ENCODE data around the gene EIF3B. TPM values are rescaled to one million over a fixed set of nuclear protein-coding genes. Genes with fewer than 3 reads are reported as not detected.

EIF3B gene
- total RNA-seq, 2 experiments from 2014 or later, result 166 to 167 TPM

- peaks cover 48% of the 10 kb centered on the region for H3K4me1 ChIP-seq (ENCODE audit: insufficient read depth, low read length)
- intact Hi-C loops (cut with DNase I, micrococcal nuclease), result loop anchor here in 1 of 2 experiments (5.0 kb wide), 1 partner anchor 417 kb away; no protein-coding TSS in a partner anchor
- CTCF ChIA-PET, result interaction anchor here (0.6 kb wide), 1 partner anchor 41 kb away, joined by 3 read pairs; no protein-coding TSS in a partner anchor
Measured at GRCh38 chr7:2359610-2360009, 5.0 kb downstream of the EIF3B start.

GRCh38 chr7:2360796-2361195 lies 6.2 kb downstream of the EIF3B start:
- Mint-ChIP-seq H3K36me3 (ENCODE audit: low read depth) (peaks cover 79% of the 10 kb centered on the region), H3K27ac (no peak overlapping the region), H3K9me3 (no peaks in the 10 kb centered on the region), H3K27me3 (no peaks in the 10 kb centered on the region), H3K4me1 (ENCODE audit: low read depth) (peaks cover 39% of the 10 kb centered on the region), H3K4me3 (no peak overlapping the region)
- intact Hi-C loops (cut with DNase I, micrococcal nuclease), result no loop called here
- Histone ChIP-seq H3K36me3 (ENCODE audit: insufficient read depth, low read length) (peaks cover 72% of the 10 kb centered on the region), H3K27ac (ENCODE audit: low read depth in 1 of 2, low read length in 2 of 2) (no peak overlapping the region), H3K4me1 (ENCODE audit: insufficient read depth, low read length) (peaks cover 42% of the 10 kb centered on the region), H3K27me3 (ENCODE audit: control insufficient read depth in 1 of 2, insufficient read depth in 2 of 2, low read length in 2 of 2) (no peaks in the 10 kb centered on the region), H3K4me3 (ENCODE audit: low read length) (no peak overlapping the region), H3K9me3 (ENCODE audit: control insufficient read depth in 1 of 2, insufficient read depth in 1 of 2, low read length in 2 of 2) (no peaks in the 10 kb centered on the region)
- ChIA-PET CTCF (no interaction called here), POLR2A (interaction anchor here (0.6 kb wide), 1 partner anchor 15 kb away, joined by 3 read pairs; no protein-coding TSS in a partner anchor)
- no peak for TF ChIP-seq CTCF (IDR thresholded peaks at IDR 0.05)
- ATAC-seq (ENCODE audit: poor library complexity) (no peak), DNase-seq (no peak)

More at GRCh38 chr7:2359610-2360009, 5.0 kb downstream of the EIF3B start:
- peaks cover 69% of the 10 kb centered on the region for H3K36me3 Mint-ChIP-seq (ENCODE audit: low read depth)
- POLR2A ChIA-PET, result no interaction called here
- ATAC-seq (ENCODE audit: poor library complexity) (no peak), DNase-seq (no peak)
- peaks cover 60% of the 10 kb centered on the region for H3K36me3 ChIP-seq (ENCODE audit: insufficient read depth, low read length)
- no peak overlapping the region for H3K4me3 ChIP-seq (ENCODE audit: low read length)
- H3K9me3 Mint-ChIP-seq, result no peaks in the 10 kb centered on the region
- no peak overlapping the region for H3K27ac Mint-ChIP-seq
- no peak for TF ChIP-seq CTCF (IDR thresholded peaks at IDR 0.05)
- peak overlapping the region; percentile 49 for H3K4me3 Mint-ChIP-seq
- H3K27me3 Mint-ChIP-seq, result no peaks in the 10 kb centered on the region
- no peaks in the 10 kb centered on the region for H3K27me3 ChIP-seq (ENCODE audit: control insufficient read depth in 1 of 2, insufficient read depth in 2 of 2, low read length in 2 of 2)
- H3K9me3 ChIP-seq (ENCODE audit: control insufficient read depth in 1 of 2, insufficient read depth in 1 of 2, low read length in 2 of 2), result no peaks in the 10 kb centered on the region
- peaks cover 42% of the 10 kb centered on the region for H3K4me1 Mint-ChIP-seq (ENCODE audit: low read depth)
- no peak overlapping the region for H3K27ac ChIP-seq (ENCODE audit: low read depth in 1 of 2, low read length in 2 of 2)

GRCh38 chr7:2362385-2363088 lies 7.9 kb downstream of the EIF3B start:
- no peaks in the 10 kb centered on the region for H3K9me3 ChIP-seq (ENCODE audit: control insufficient read depth in 1 of 2, insufficient read depth in 1 of 2, low read length in 2 of 2)
- Mint-ChIP-seq H3K4me3 (no peak overlapping the region), H3K27ac (no peak overlapping the region), H3K36me3 (ENCODE audit: low read depth) (peaks cover 86% of the 10 kb centered on the region), H3K9me3 (no peaks in the 10 kb centered on the region), H3K4me1 (ENCODE audit: low read depth) (peaks cover 25% of the 10 kb centered on the region), H3K27me3 (no peaks in the 10 kb centered on the region)
- H3K27me3 ChIP-seq (ENCODE audit: control insufficient read depth in 1 of 2, insufficient read depth in 2 of 2, low read length in 2 of 2), result no peaks in the 10 kb centered on the region
- no peak overlapping the region for H3K27ac ChIP-seq (ENCODE audit: low read depth in 1 of 2, low read length in 2 of 2)
- POLR2A ChIA-PET, result interaction anchor here (0.6 kb wide), 1 partner anchor 51 kb away, joined by 3 read pairs; no protein-coding TSS in a partner anchor
- intact Hi-C loops (cut with DNase I, micrococcal nuclease), result no loop called here
- no peak for TF ChIP-seq CTCF (IDR thresholded peaks at IDR 0.05)
- no peak overlapping the region for H3K4me3 ChIP-seq (ENCODE audit: low read length)
- CTCF ChIA-PET, result no interaction called here
- ATAC-seq (ENCODE audit: poor library complexity) (no peak), DNase-seq (no peak)
- H3K4me1 ChIP-seq (ENCODE audit: insufficient read depth, low read length), result peaks cover 24% of the 10 kb centered on the region
- H3K36me3 ChIP-seq (ENCODE audit: insufficient read depth, low read length), result peaks cover 85% of the 10 kb centered on the region

Data from CD4-positive, alpha-beta T cell (primary cell).